H1 (cell line): Measurements from ENCODE around the gene PDE4D. TPM values are rescaled to one million over a fixed set of nuclear protein-coding genes. Genes with fewer than 3 reads are reported as not detected.

Experiments used
- ATF2 ChIP-seq: IDR thresholded peaks from 2 replicates; pipeline ENCODE4 v1.6.1; 2012; ENCODE audit warnings: low read length, inconsistent platforms
- ATF3 ChIP-seq: IDR thresholded peaks from 2 replicates; pipeline ENCODE4 v1.6.1; 2011; ENCODE audit warnings: low read depth, mild to moderate bottlenecking, low read length; ENCODE audit not compliant: insufficient read depth
- CHD7 ChIP-seq: fragments of 300-600 bp; sonication (generic); IDR thresholded peaks from 2 replicates; pipeline ENCODE4 v1.7.1; 2012; ENCODE audit warnings: low read length, moderate library complexity, mild to moderate bottlenecking, inconsistent platforms; ENCODE audit not compliant: insufficient replicate concordance
- KDM5A ChIP-seq: fragments of 200-600 bp; IDR thresholded peaks from 2 replicates; pipeline ENCODE4 v1.7.1; 2012; ENCODE audit warnings: mild to moderate bottlenecking, low read length, inconsistent platforms, mixed read lengths
- POLR2AphosphoS5 ChIP-seq: IDR thresholded peaks from 2 replicates; pipeline ENCODE4 v1.6.1; 2011; ENCODE audit warnings: low read depth, low read length
- SIRT6 ChIP-seq: IDR thresholded peaks from one replicate; pipeline ENCODE4 v1.7.1; 2012; ENCODE audit warnings: low read length, inconsistent platforms
- TAF1 ChIP-seq: IDR thresholded peaks from 2 replicates; pipeline ENCODE4 v1.6.1; 2011; ENCODE audit warnings: mild to moderate bottlenecking, low read depth, low read length
- polyA plus RNA-seq, 7 experiments: library from polyadenylated mRNA; depleted of rRNA in 3 of 7; stranded (reverse) in 5 of 7; unstranded in 2 of 7; fragments of >200 nt in 5 of 7; fragments of 200-250 nt in 2 of 7; gene quantifications; 1 replicate in 5 of 7; 2 replicates in 1 of 7; 4 replicates in 1 of 7; pipeline versions ENCODE4 v1.2.1 to v1.2.3, GENCODE V29; 2011 to 2013; ENCODE audit warnings: missing spikeins in 2 of 7, mixed read lengths in 2 of 7
- total RNA-seq: library from RNA; stranded (reverse); fragmentation: NEBNext Ultra II Directional; extraction: Animal tissue kit (Norgen Biotek cat#: 25700); gene quantifications from 2 replicates; pipeline ENCODE4 v1.2.1, GENCODE V29; 2021

PDE4D gene
- total and polyA plus RNA-seq, 2 of the 8 experiments (the other 6 are each of a cell fraction or from before 2014, with no cell fraction given): 2.3 to 3.7 TPM

GRCh38 chr5:59125011-59125961 is 768.2 kb downstream of the PDE4D start (continued):
- TF ChIP-seq CHD7 (no peak), POLR2AphosphoS5 (no peak), TAF1 (no peak), ATF2 (no peak), ATF3 (no peak), SIRT6 (no peak), KDM5A (no peak)
